GM12874 (cell line): ENCODE measurements around the gene MICAL2.

Experiments
- TF ChIP-seq, protein P1 (sequence below): IDR thresholded peaks from 2 replicates; pipeline ENCODE4 v1.5.1; 2011; ENCODE audit warnings: low read depth, mild to moderate bottlenecking, control low read depth, low read length, moderate library complexity; ENCODE audit not compliant: insufficient read depth

MICAL2 gene

DNA sequence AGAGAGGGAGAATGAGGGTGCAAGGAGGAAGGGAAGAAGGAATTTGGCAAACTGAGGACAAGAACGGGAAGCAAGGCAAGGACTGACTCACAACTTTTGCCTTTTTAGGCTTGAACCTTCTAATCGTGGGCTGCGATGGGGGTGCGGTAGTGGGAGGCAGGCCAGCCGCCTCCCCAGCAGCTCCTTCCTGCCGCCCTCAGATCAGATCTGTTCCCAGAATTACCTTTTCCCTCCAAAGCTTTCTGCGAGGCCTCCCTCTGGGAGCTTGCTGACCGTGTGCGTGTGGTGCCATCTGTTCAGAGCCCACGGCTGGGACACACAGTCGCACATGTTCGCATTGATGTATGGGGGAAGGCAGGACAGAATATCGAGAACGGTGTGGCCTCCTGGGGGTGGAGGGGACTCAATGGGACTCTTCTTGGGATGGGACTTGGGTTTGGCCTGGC, 180.1 kb downstream of the MICAL2 start:
- TF ChIP-seq, protein P1, sequence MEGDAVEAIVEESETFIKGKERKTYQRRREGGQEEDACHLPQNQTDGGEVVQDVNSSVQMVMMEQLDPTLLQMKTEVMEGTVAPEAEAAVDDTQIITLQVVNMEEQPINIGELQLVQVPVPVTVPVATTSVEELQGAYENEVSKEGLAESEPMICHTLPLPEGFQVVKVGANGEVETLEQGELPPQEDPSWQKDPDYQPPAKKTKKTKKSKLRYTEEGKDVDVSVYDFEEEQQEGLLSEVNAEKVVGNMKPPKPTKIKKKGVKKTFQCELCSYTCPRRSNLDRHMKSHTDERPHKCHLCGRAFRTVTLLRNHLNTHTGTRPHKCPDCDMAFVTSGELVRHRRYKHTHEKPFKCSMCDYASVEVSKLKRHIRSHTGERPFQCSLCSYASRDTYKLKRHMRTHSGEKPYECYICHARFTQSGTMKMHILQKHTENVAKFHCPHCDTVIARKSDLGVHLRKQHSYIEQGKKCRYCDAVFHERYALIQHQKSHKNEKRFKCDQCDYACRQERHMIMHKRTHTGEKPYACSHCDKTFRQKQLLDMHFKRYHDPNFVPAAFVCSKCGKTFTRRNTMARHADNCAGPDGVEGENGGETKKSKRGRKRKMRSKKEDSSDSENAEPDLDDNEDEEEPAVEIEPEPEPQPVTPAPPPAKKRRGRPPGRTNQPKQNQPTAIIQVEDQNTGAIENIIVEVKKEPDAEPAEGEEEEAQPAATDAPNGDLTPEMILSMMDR: no peak

GRCh38 chr11:12291313-12291712, 180.9 kb downstream of the MICAL2 start:
- TF ChIP-seq, protein P1: no peak

GRCh38 chr11:12291766-12292165, 181.4 kb downstream of the MICAL2 start:
- TF ChIP-seq, protein P1: no peak

DNA sequence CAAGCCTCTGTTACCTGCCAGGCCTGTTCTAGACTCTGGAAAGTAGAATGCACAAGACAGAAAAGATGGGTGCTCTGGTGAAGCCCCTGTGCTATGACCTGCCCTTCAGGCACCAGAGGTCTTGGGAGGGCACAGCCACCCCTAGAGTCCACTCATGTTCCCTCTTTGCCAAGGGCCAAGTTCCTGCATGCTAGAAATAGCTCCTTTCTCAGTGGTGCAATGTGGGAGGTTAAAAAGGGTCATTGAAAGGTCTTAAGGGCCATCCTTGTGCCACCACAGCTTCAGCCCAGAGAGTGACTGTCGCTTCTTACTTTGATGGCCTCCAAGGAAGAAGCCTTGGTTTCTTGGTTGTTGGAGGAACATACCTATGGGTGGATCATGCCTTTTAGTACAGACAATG, 182.4 kb downstream of the MICAL2 start:
- TF ChIP-seq, protein P1: no peak

GRCh38 chr11:12293486-12293885, 183.1 kb downstream of the MICAL2 start:
- TF ChIP-seq, protein P1: no peak

DNA sequence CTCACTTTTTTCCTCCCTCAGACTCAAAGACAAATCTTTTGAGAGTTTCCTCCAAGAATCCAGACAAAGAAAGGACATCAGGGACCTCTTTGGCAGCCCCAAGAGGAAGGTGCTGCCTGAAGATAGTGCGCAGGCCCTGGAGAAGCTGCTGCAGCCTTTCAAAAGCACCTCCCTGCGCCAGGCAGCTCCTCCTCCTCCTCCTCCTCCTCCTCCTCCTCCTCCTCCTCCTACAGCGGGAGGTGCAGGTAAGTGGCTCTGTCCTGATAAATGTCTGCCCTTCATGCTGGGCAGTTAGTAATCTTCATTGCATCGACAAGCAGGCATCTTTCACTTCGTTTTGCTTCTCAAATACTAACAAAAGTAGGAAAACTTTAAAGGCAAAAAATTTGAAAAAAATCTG, 184.2 kb downstream of the MICAL2 start:
- TF ChIP-seq, protein P1: no peak

DNA sequence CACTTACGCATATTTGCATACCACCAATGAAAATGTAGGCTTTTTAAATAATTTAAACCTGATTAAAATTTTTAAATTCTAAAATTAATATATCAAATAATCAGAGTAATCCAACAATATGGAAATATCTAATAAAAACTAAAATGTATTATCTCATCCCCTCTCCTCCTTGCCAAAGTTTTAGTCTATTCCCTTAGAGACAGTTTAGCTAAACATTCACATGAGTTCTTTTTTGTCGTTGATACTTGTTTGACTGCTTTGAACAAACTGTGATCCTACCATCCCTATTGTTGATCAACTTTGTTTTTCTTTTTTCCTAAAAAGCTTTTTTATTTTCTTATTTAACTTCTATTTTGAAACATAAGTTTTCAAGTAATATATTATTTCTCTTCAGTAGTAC, 185.6 kb downstream of the MICAL2 start:
- TF ChIP-seq, protein P1: no peak

DNA sequence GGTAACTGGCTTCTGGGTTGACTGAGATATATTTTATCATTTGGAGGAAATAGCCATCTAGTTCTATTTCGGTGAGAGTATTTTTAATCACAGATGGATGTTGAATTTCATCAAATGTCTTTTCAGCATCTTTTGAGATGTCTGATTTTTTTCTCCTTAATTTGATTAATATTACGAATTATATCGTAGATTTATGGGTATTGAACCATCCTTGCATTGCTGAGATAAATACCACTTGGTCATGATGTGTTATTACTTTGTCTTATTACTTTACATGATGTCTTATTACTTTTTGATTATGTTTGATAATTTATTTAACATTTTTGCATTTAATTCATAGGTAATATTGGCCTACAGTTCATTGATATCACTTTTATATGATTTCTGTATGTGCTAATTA, 188.2 kb downstream of the MICAL2 start:
- TF ChIP-seq, protein P1: no peak
